ENCODE results near the gene SRGAP2C.
"Not testable (repeated sequence)": the region's sequence is repeated elsewhere in the genome, so short reads cannot be mapped to it uniquely, and the experiment has no call there.

The SRGAP2C gene

GRCh38 chr1:121184290-121185127, at the start of gene SRGAP2C, which contains the start of gene FAM72B:
Gene SRGAP2C, plus strand, starts transcription at chr1:121184975. Its CDS starts 2,472 bp downstream, at chr1:121187447.
Gene FAM72B, minus strand, starts transcription at chr1:121184340. Its CDS starts 851 bp downstream, at chr1:121183489.
- peak; percentile 87 for DNase-seq (ENCODE audit: low read depth)

- not testable (repeated sequence) for DNase-seq (ENCODE audit: low read depth)
Measured at GRCh38 chr1:121140393-121140792, 44.4 kb upstream of the SRGAP2C start.

GRCh38 chr1:121148489-121149190, 36.1 kb upstream of the SRGAP2C start:
- not testable (repeated sequence) for DNase-seq (ENCODE audit: low read depth)

DNA sequence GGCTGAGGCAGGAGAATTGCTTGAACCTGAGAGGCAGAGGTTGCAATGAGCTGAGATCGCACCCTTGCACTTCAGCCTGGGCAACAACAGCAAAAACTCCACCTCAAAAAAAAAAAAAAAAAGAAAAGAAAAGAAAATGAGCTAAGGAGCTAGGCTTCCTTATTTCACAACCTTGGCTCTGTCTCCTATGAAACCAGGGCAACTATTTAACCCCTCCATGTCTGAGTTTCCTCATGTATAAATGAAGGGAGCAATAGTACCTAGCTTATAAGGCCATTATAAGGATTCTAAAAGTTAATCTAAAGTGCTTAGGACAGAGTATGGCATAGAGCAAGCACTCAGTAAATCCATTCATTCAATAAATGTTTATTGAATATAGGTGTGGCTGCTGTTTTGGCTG, 33.5 kb upstream of the SRGAP2C start:
- DNase-seq (ENCODE audit: low read depth): not testable (repeated sequence)

- DNase-seq (ENCODE audit: low read depth): not testable (repeated sequence)
Measured at GRCh38 chr1:121152788-121153187, 32.0 kb upstream of the SRGAP2C start.

- DNase-seq (ENCODE audit: low read depth): not testable (repeated sequence)
Measured at GRCh38 chr1:121154811-121155210, 30.0 kb upstream of the SRGAP2C start.

DNA sequence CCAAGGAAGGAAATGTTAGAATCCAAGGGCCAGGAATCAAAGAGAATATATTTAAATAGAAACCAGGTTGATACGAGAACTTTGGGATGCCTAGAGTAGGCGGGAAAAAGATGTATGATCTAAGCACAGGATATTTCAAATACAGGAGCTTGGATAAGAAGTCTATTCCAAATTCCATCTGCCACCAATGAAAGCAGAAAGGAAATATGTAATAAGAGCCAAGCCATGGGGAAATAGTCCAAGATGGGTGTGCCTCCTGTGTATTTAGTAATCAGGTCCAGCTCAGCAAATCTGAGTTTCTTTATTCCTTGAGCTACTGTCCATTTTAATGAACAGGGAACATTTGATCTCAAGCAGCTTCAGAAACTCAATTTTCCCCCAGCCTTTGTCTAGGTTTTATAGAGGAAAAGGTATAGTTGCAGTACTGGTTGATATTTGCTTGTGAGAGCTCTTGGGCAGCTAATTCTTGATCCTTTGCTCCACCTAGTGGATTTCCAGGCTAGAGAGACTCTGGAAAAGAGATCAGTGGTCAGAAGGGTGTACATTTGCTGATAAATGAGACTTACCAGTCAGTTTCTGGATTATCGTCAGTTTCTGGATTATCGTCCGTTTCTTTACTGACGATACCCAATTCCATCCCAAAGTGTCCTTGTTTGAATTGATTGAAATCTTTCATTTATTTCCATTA, 29.0 kb upstream of the SRGAP2C start:
- DNase-seq (ENCODE audit: low read depth): not testable (repeated sequence)

GRCh38 chr1:121156958-121157603, 27.7 kb upstream of the SRGAP2C start:
- DNase-seq (ENCODE audit: low read depth): not testable (repeated sequence)

- DNase-seq (ENCODE audit: low read depth): not testable (repeated sequence)
Measured at GRCh38 chr1:121157609-121158008, 27.2 kb upstream of the SRGAP2C start.

- DNase-seq (ENCODE audit: low read depth): not testable (repeated sequence)
Measured at GRCh38 chr1:121160118-121160517, 24.7 kb upstream of the SRGAP2C start.

DNA sequence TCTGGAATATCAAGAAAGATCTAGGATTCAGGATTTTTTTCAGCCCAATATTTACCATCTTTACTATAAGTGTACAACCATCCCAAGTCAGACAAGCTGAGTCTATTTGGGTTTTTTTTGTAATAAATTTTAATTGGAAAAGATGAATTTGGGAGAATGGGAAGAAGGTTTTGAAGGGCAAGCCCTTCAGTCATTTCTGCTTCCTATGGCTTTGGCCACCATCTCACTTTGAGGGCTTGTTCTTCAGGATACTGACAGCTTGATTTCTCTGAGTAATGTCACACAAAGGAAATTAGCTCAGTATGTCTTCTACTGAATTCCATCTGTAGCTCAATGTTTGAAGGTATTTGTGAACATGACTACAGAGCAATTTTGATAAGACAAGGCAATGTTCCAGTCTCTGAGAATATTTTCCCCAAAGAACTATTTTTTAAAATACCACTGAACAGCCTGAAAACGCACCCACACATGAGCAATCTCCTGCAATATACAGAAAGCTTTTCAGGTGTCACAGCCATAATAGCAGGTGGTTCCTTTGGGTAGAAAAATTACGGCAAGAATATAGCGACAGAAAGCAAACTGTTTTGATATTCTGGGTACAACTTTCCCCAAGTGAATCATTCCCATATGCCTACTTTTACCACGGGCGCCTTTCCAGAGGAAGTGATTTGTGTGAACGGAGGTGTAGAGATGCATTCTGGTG, 23.4 kb upstream of the SRGAP2C start:
- not testable (repeated sequence) for DNase-seq (ENCODE audit: low read depth)

DNA sequence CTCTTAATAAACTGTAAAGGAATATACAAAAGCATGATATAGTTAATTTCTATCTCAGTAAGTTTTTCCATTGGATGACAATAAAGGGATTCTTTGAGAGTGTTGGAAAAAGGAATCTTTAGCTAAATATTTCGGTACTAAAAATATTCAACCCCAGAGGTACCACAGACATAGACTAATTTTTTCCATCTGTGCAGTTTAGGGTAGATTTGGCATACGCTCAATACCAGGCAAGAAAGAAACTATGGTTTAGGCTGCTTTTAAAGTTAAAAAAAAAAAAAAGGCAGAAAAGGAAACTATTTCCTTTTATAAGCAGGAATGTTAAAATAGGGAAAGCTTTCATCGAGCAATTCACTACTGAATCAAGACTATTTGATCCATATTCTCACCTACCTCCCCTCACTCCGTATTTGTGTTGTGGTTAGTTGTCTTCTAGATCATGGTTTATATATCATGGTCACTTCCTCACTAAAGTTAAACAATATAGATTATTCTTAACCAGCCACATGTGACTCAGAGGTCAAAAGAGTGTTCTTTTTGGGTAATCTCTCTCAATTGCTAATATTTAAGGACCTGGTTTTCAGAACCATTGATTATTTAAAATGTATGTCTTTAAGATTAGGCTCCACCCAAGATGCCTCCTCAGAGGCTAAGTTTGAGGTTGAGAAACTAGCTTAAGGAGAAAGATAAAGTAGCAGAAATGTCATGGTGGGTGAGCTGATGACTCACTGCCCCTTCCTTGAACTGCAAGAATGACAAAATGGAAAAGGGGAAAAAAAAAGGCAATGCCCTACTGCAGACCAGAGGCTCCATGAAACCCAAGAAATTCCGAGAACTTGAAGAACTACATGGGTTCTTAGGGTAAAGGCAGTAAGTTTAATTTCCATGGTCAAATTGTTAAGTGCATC, 20.7 kb upstream of the SRGAP2C start:
- DNase-seq (ENCODE audit: low read depth): not testable (repeated sequence)

GRCh38 chr1:121165296-121165695, 19.5 kb upstream of the SRGAP2C start:
- not testable (repeated sequence) for DNase-seq (ENCODE audit: low read depth)

GRCh38 chr1:121167225-121167738, 17.5 kb upstream of the SRGAP2C start:
- not testable (repeated sequence) for DNase-seq (ENCODE audit: low read depth)

DNA sequence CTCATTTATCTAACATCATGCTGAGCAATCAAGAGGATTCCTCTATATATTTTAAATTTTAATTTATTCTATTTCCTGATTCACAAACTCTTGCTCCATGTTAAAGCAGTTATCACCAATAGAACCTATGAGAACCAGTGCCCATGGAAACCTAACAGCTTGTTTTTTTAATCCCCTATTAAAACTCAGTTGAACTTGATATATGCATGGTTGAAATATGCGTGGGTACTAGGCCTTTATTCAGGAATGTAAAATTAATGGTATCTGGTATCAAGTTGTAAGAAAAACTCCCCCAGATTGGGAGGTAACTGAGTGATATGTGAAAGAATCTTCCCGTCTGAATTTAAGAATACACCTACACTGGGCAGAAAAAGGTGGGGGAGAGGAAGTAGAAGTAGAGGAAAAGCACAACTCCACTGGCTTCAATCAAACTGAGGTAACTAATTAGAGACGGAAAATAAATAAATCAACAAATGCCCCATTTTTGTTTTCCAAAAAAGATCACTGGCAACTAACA, 16.6 kb upstream of the SRGAP2C start:
- DNase-seq (ENCODE audit: low read depth): not testable (repeated sequence)

- not testable (repeated sequence) for DNase-seq (ENCODE audit: low read depth)
Measured at GRCh38 chr1:121176649-121177048, 8.1 kb upstream of the SRGAP2C start.

DNA sequence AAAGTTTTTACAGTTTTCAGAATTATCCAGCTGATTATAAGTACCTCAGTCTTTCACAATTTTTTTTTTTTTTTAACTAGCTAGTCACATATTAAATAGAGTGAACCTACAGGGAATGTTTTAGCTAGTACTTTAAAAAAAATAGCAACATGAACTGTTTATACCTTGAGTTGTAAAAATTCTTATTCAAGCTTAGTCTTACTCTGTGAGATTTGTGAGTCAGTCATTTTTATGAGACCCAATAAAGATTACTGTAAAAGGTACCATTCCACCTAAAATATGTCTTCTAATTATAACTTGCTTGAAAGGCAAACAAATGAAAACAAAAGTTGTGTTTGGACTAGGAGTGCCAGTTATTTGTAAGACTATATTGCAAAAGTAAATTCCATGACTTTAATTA, 6.6 kb upstream of the SRGAP2C start:
- not testable (repeated sequence) for DNase-seq (ENCODE audit: low read depth)

DNA sequence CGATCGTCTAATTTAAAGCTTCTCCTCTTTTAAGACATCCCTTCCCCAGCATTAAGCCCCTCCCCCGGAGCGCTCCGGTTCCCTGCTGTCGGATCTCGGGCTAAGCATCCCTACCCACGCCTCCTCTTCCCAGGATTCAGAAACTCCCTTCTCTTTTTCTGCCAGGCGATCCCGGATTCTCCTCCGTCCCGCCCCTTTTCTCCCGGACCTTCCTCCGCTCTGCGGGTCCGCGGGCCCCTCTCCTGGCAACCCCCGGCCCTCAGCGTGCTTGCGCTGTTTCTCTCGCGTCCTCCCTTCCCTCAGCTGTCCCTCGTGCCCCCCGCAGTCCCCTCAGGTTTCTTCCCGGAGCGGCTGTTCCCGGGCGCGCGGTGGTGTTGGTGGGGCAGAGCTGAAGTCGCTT, 908 bp upstream of the SRGAP2C start:
- not testable (repeated sequence) for DNase-seq (ENCODE audit: low read depth)

GRCh38 chr1:121185140-121185708, 449 bp downstream of the SRGAP2C start:
- not testable (repeated sequence) for DNase-seq (ENCODE audit: low read depth)
